T-helper 17 cell (primary cell): ENCODE measurements around the gene FGF14. TPM values are rescaled to one million over a fixed set of nuclear protein-coding genes. Genes with fewer than 3 reads are reported as not detected.
A peak's percentile ranks its signal among the peaks of the same experiment; 100 is the strongest.

Source experiments
- ATAC-seq: fragments of 150-1000 bp; cut with Tn5 transposase; 2 replicates; pipeline ENCODE4 v1.10.0; 2021; ENCODE audit warnings: mild to moderate bottlenecking, moderate library complexity
- DNase-seq, 3 donors: peaks; one replicate each; pipeline versions ENCODE4 v3.0.0 to v3.0.0-alpha.2; 2020 to 2021
- H3K9me3 ChIP-seq: one replicate; pipeline ENCODE4 v1.7.0; 2013; ENCODE audit warnings: low read length, mild to moderate bottlenecking; ENCODE audit not compliant: control insufficient read depth, poor library complexity, severe bottlenecking
- H3K27ac Mint-ChIP-seq: one replicate; pipeline ENCODE4 v1.8.0; 2022; ENCODE audit warnings: mild to moderate bottlenecking, moderate library complexity, mixed read lengths
- H3K27me3 Mint-ChIP-seq: one replicate; pipeline ENCODE4 v1.8.0; 2022; ENCODE audit warnings: mixed read lengths
- H3K36me3 Mint-ChIP-seq: one replicate; pipeline ENCODE4 v1.8.0; 2022; ENCODE audit warnings: low read depth, mixed read lengths
- H3K4me1 Mint-ChIP-seq: one replicate; pipeline ENCODE4 v1.8.0; 2022; ENCODE audit warnings: mild to moderate bottlenecking, mixed read lengths
- H3K4me3 Mint-ChIP-seq: one replicate; pipeline ENCODE4 v1.8.0; 2022; ENCODE audit warnings: mild to moderate bottlenecking, moderate library complexity, mixed read lengths
- total RNA-seq, 4 donors: library from RNA in 2 of 4; stranded (reverse) in 2 of 4; gene quantifications; one replicate each; pipeline ENCODE4 v1.2.3 and lab custom pipeline; 2022 to 2026

The FGF14 gene
- total RNA-seq, 2 donors from 2014 or later: not detected

DNA sequence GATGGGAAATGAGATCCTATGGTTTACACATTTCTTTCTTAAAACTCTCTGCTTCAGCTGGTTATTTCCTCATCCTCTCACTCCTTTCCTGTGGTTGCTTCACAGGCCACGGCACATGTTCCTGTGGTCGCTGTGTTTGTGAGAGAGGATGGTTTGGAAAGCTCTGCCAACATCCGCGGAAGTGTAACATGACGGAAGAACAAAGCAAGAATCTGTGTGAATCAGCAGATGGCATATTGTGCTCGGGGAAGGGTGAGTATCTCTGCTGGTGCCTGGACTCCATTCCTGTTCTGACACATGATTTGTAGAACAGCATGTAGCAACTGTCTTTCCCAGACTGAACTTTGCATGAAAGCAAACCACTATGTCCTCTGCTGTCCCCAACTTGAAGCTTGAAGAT lies 695.2 kb downstream of the FGF14 start:
- no peak overlapping the region for H3K4me3 Mint-ChIP-seq

GRCh38 chr13:101703838-101704237 lies 698.0 kb downstream of the FGF14 start:
- ATAC-seq (no peak), DNase-seq (no peak)
- Mint-ChIP-seq H3K36me3 (peaks cover 1% of the 10 kb centered on the region), H3K4me3 (no peak overlapping the region), H3K27ac (no peak overlapping the region), H3K27me3 (peaks cover 15% of the 10 kb centered on the region), H3K4me1 (peaks cover 9% of the 10 kb centered on the region)
- no peaks in the 10 kb centered on the region for H3K9me3 ChIP-seq

More for the DNA sequence above, 695.2 kb downstream of the FGF14 start:
- Mint-ChIP-seq H3K36me3 (peaks cover 2% of the 10 kb centered on the region), H3K4me1 (peaks cover 9% of the 10 kb centered on the region), H3K27me3 (peaks cover 23% of the 10 kb centered on the region), H3K27ac (no peak overlapping the region)
- H3K9me3 ChIP-seq: no peaks in the 10 kb centered on the region
- no peak for DNase-seq
- peak; percentile 61 for ATAC-seq

DNA sequence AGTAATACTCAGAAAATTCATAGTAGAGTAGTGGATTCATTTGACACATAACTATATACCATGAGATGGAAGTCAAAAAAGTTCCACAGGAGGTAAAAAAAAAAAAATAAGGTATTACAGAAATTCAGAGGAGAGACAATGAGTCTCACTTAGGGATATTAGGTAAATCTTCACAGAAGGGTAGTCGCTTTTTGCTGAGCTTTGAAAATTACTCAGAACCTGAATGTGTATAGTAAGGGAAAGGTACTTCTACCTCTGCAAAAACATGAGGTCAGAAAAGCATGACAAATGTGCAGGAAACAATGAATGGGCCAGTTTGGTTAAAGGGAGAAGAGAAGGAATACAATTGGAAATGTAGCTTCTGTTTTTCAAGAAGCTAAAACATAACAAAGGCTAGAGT lies 698.8 kb downstream of the FGF14 start:
- H3K9me3 ChIP-seq: no peaks in the 10 kb centered on the region
- Mint-ChIP-seq H3K27me3 (peaks cover 9% of the 10 kb centered on the region), H3K36me3 (no peaks in the 10 kb centered on the region), H3K4me3 (no peak overlapping the region), H3K27ac (no peak overlapping the region), H3K4me1 (peaks cover 9% of the 10 kb centered on the region)
- DNase-seq: no peak
- no peak for ATAC-seq

GRCh38 chr13:101700598-101700997 lies 701.2 kb downstream of the FGF14 start:
- no peak overlapping the region for H3K27ac Mint-ChIP-seq
- DNase-seq (no peak), ATAC-seq (no peak)
- H3K36me3 Mint-ChIP-seq: no peaks in the 10 kb centered on the region
- H3K9me3 ChIP-seq: no peaks in the 10 kb centered on the region
- no peaks in the 10 kb centered on the region for H3K4me1 Mint-ChIP-seq
- no peak overlapping the region for H3K4me3 Mint-ChIP-seq
- peaks cover 9% of the 10 kb centered on the region for H3K27me3 Mint-ChIP-seq

DNA sequence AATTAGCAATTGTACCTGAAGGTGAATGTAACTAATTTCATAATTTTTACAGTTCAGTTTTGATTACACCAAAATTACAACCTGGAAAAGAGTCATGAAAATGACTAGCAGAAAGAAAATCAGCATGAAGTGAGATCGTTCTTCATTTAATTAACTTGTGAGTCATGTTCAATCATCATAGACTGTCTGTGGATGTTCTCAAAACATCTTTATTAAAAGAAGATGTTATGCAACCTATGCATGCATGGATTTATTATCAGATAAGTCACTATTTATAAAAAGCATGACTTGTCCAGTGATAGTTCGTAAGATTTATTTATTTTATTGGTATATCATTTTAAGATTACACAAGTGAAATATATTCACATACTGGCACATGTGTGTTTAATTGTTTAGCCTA lies 703.4 kb downstream of the FGF14 start:
- no peaks in the 10 kb centered on the region for H3K36me3 Mint-ChIP-seq
- no peaks in the 10 kb centered on the region for H3K4me1 Mint-ChIP-seq
- H3K4me3 Mint-ChIP-seq: no peak overlapping the region
- no peaks in the 10 kb centered on the region for H3K9me3 ChIP-seq
- H3K27ac Mint-ChIP-seq: no peak overlapping the region
- H3K27me3 Mint-ChIP-seq: peaks cover 13% of the 10 kb centered on the region
- ATAC-seq (no peak), DNase-seq (no peak)

- Mint-ChIP-seq H3K27me3 (peaks cover 15% of the 10 kb centered on the region), H3K4me1 (no peaks in the 10 kb centered on the region), H3K27ac (no peak overlapping the region), H3K4me3 (no peak overlapping the region), H3K36me3 (no peaks in the 10 kb centered on the region)
- ATAC-seq (no peak), DNase-seq (no peak)
- H3K9me3 ChIP-seq: no peaks in the 10 kb centered on the region
Measured at GRCh38 chr13:101697745-101698144, 704.1 kb downstream of the FGF14 start.

DNA sequence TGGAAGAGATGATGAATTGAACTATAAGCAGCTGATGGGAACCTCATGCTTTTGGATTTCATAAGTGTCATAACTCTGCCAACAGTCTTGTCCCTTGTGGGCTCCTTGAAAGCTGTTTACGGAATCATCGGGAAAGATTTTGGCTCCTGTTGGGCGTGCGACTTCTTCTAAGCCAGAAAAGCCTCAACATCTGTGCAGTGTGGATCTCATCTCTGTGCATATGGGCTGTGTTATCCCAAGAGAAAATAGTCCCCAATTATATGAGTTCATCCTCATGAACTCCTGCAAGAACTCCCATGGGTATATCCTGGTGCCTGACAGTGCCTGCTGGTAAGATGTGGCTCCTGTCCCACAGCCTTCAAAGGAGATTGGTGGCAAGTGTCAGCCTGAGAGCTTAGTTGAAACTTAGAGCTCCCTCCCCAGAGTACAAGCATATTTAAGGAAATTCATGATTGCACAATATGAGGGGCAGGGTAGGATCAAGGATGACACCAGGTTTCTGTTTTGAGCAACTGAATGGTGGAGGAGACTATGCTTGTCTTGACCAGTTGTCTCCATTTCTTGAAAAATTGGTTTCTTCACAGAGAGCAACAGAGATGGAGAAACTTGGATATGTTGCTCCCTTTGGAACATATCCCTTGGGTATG lies 705.9 kb downstream of the FGF14 start:
- DNase-seq: no peak
- no peaks in the 10 kb centered on the region for H3K9me3 ChIP-seq
- H3K27me3 Mint-ChIP-seq: peaks cover 19% of the 10 kb centered on the region
- H3K27ac Mint-ChIP-seq: no peak overlapping the region
- ATAC-seq: no peak
- H3K4me1 Mint-ChIP-seq: no peaks in the 10 kb centered on the region
- no peak overlapping the region for H3K4me3 Mint-ChIP-seq
- H3K36me3 Mint-ChIP-seq: no peaks in the 10 kb centered on the region

GRCh38 chr13:101691341-101691860 lies 710.4 kb downstream of the FGF14 start:
- peaks cover 19% of the 10 kb centered on the region for H3K27me3 Mint-ChIP-seq
- no peak overlapping the region for H3K4me3 Mint-ChIP-seq
- no peaks in the 10 kb centered on the region for H3K36me3 Mint-ChIP-seq
- ATAC-seq (no peak), DNase-seq (no peak)
- no peaks in the 10 kb centered on the region for H3K9me3 ChIP-seq
- H3K4me1 Mint-ChIP-seq: no peaks in the 10 kb centered on the region
- no peak overlapping the region for H3K27ac Mint-ChIP-seq

DNA sequence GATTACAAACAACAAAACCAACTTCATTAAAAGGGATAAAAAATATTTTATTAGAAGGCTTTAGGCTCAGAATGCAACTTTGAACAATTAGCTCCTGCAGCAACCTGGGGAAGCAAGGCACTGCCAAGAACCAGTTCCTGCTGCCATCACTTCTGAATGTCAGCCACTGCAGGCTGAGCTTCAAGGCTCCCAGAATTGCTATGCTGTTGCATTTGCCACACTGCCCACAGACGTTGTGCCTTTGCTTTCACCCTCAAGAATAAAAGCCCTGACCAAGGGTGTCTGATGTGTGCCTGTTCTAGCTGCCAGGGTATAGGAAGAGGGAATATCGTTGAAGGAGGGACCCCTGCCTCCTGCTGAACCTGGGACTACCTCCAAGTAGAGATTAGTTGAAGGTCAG lies 711.0 kb downstream of the FGF14 start:
- no peaks in the 10 kb centered on the region for H3K9me3 ChIP-seq
- ATAC-seq: no peak
- Mint-ChIP-seq H3K27me3 (peaks cover 24% of the 10 kb centered on the region), H3K36me3 (no peaks in the 10 kb centered on the region), H3K4me1 (no peaks in the 10 kb centered on the region), H3K4me3 (no peak overlapping the region), H3K27ac (no peak overlapping the region)
- no peak for DNase-seq

DNA sequence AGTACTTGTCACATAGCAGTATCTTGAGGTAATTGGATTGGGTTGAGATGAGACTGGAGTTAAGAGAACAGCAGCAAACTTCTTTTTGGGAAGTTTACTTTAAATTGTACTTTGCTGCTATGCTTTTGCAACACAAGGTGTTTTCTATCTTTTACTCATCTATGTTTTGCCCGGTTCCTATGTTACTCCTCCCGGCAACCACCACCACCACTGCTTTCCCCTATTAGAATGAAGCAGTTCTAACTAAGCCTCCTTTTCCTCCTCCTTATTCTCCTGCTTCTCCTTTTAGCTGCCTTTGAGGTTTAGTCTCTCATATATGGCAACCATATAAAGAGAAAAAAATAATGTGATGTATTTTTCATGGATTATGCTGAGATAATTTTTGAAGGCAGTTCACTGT lies 715.8 kb downstream of the FGF14 start:
- peaks cover 37% of the 10 kb centered on the region for H3K27me3 Mint-ChIP-seq
- ATAC-seq (no peak), DNase-seq (no peak)
- no peaks in the 10 kb centered on the region for H3K36me3 Mint-ChIP-seq
- H3K9me3 ChIP-seq: no peaks in the 10 kb centered on the region
- no peak overlapping the region for H3K4me3 Mint-ChIP-seq
- no peaks in the 10 kb centered on the region for H3K4me1 Mint-ChIP-seq
- no peak overlapping the region for H3K27ac Mint-ChIP-seq

DNA sequence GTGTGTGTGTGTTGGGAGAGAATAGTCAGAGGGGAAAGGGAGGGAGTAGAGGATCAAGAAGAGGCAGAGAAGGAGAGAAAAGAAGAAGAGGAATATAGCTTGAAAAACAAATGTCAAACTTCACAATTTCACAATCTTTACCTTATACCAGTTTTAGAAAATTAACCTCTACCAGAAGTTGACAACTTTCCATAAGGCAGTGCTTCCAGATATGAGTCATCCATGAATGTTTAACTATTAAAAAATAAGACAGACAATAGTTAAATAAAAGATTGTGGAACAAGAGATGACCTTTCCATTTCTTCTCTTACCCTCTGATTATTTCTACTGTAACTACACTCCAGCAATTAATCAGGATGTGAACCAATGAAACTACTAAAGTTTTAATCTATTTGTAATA lies 720.0 kb downstream of the FGF14 start:
- DNase-seq: no peak
- ATAC-seq: no peak
- Mint-ChIP-seq H3K4me1 (no peaks in the 10 kb centered on the region), H3K27me3 (peaks cover 40% of the 10 kb centered on the region), H3K27ac (no peak overlapping the region), H3K36me3 (no peaks in the 10 kb centered on the region), H3K4me3 (no peak overlapping the region)
- no peaks in the 10 kb centered on the region for H3K9me3 ChIP-seq

DNA sequence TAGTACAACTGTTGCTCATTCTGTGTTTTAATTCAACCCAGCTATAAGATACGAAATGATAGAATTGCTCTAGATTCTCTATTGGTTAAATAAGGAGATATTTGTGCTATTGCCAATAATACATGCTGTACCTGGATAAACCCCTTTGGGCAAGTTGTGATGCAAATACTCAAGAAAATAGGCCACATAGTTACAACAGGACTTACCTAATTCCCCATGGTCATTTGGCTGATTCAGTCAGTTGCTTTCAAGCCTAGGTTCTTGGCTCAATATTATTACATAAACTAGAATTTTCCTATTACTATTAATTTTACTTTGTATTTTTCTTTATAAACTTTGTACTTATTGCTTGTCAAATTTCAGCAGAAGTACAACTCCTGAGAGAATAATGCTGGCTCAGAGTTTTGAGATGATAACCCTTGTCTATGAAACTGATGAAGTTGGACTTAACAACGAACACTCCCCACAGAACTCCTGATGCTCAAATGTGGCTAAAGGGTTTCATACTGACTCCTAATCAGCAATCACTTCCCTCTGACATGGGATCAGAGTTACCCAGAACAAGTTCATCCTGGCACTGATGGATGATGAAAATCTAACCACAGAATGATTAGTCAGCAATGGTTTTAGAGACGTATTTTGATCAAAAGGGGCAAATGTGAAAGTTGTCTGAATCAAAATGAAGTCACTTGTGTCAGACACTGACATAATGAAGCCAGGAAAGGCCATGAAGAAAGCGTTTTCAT lies 728.3 kb downstream of the FGF14 start:
- no peak overlapping the region for H3K4me3 Mint-ChIP-seq
- DNase-seq (no peak), ATAC-seq (no peak)
- H3K9me3 ChIP-seq: no peaks in the 10 kb centered on the region
- H3K4me1 Mint-ChIP-seq: peaks cover 2% of the 10 kb centered on the region
- H3K27me3 Mint-ChIP-seq: peaks cover 4% of the 10 kb centered on the region
- no peak overlapping the region for H3K27ac Mint-ChIP-seq
- H3K36me3 Mint-ChIP-seq: no peaks in the 10 kb centered on the region

DNA sequence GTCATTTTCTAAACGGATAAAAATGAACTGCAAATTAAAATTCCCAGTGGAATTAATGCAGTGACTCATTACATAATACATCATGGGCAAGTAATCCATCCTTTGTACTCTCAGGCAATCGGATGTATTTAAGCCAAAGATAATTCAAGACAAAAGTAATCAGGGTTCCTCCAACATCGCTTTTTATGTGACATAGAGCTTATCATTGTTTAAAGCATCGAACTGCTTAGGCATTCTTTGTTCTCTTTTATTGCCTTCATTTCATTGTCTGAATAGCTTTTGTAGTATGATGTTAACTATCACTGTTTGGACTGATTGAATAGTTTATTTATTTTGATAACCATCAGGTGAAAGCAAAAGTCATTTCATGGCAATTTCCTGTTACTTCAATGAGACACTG lies 740.0 kb downstream of the FGF14 start:
- ATAC-seq (no peak), DNase-seq (no peak)
- H3K4me1 Mint-ChIP-seq: no peaks in the 10 kb centered on the region
- H3K9me3 ChIP-seq: no peaks in the 10 kb centered on the region
- H3K36me3 Mint-ChIP-seq: no peaks in the 10 kb centered on the region
- no peak overlapping the region for H3K4me3 Mint-ChIP-seq
- H3K27me3 Mint-ChIP-seq: no peaks in the 10 kb centered on the region
- H3K27ac Mint-ChIP-seq: no peak overlapping the region
